Keratinocyte (primary cell): ENCODE data around the gene HMGCS2. TPM values are rescaled to one million over a fixed set of nuclear protein-coding genes. Genes with fewer than 3 reads are reported as not detected.

Experiments used
- DNase-seq: peaks from one replicate; pipeline ENCODE4 v3.0.0-alpha.2; 2011; ENCODE audit warnings: low read depth, missing footprints, low spot score
- FAIRE-seq: peaks from 2 replicates; lab custom pipeline; 2011; peaks lifted over from hg19 to GRCh38; lab: Jason Lieb, UNC
- H2AFZ ChIP-seq: 2 replicates; pipeline ENCODE4 v1.6.0; 2012; ENCODE audit warnings: low read length, control low read depth, inconsistent platforms; ENCODE audit not compliant: control insufficient read depth
- H3K27ac ChIP-seq: 2 replicates; pipeline ENCODE4 v1.5.1; 2011; ENCODE audit warnings: low read length; ENCODE audit not compliant: control insufficient read depth, insufficient read depth
- H3K27me3 ChIP-seq: 3 replicates; pipeline ENCODE4 v1.6.0; 2011; ENCODE audit warnings: low read length; ENCODE audit not compliant: control insufficient read depth, insufficient read depth; ENCODE audit errors: extremely low read depth
- H3K36me3 ChIP-seq, 2 experiments: 2 replicates in 1 of 2; 3 replicates in 1 of 2; pipeline ENCODE4 v1.5.1; 2011; ENCODE audit warnings: low read length in 2 of 2, mild to moderate bottlenecking in 1 of 2; ENCODE audit not compliant: control insufficient read depth in 2 of 2, insufficient read depth in 2 of 2; ENCODE audit errors: extremely low read depth in 1 of 2
- H3K4me1 ChIP-seq: 3 replicates; pipeline ENCODE4 v1.5.1; 2011; ENCODE audit warnings: low read length; ENCODE audit not compliant: control insufficient read depth, insufficient read depth; ENCODE audit errors: extremely low read depth
- H3K4me2 ChIP-seq: 3 replicates; pipeline ENCODE4 v1.6.0; 2011; ENCODE audit warnings: low read depth, low read length; ENCODE audit not compliant: control insufficient read depth, insufficient read depth; ENCODE audit errors: extremely low read depth
- H3K4me3 ChIP-seq, 3 experiments: fragments of 200-600 bp in 1 of 3; sonication (generic) in 1 of 3; 2 replicates in 2 of 3; 3 replicates in 1 of 3; pipeline ENCODE4 v1.5.1; 2011 to 2016; ENCODE audit warnings: low read length in 3 of 3, mild to moderate bottlenecking in 3 of 3, control low read depth in 2 of 3, inconsistent platforms in 1 of 3, low read depth in 1 of 3, mixed read lengths in 1 of 3, mixed run types in 1 of 3, moderate library complexity in 1 of 3; ENCODE audit not compliant: control insufficient read depth in 2 of 3, insufficient read depth in 2 of 3; ENCODE audit errors: extremely low read depth in 1 of 3
- H3K79me2 ChIP-seq: 2 replicates; pipeline ENCODE4 v1.6.0; 2012; ENCODE audit warnings: low read length; ENCODE audit not compliant: control insufficient read depth, insufficient read depth
- H3K9ac ChIP-seq: 3 replicates; pipeline ENCODE4 v1.6.0; 2011; ENCODE audit warnings: low read length; ENCODE audit not compliant: control insufficient read depth, insufficient read depth; ENCODE audit errors: extremely low read depth
- H3K9me1 ChIP-seq: 3 replicates; pipeline ENCODE4 v1.6.0; 2011; ENCODE audit warnings: low read length; ENCODE audit not compliant: control insufficient read depth, insufficient read depth; ENCODE audit errors: extremely low read depth
- H3K9me3 ChIP-seq: 2 replicates; pipeline ENCODE4 v1.5.1; 2012; ENCODE audit warnings: low read depth, low read length; ENCODE audit not compliant: control insufficient read depth
- H4K20me1 ChIP-seq: 3 replicates; pipeline ENCODE4 v1.6.0; 2011; ENCODE audit warnings: low read length; ENCODE audit not compliant: control insufficient read depth, insufficient read depth; ENCODE audit errors: extremely low read depth
- CTCF ChIP-seq, 3 experiments: IDR thresholded peaks in 1 of 3; conservative IDR thresholded peaks in 1 of 3; optimal IDR thresholded peaks in 1 of 3; 2 replicates in 2 of 3; 3 replicates in 1 of 3; pipeline versions ENCODE3 to v1.5.1; 2011; ENCODE audit warnings: low read length in 3 of 3, mild to moderate bottlenecking in 3 of 3, moderate library complexity in 2 of 3, control low read depth in 1 of 3, inconsistent platforms in 1 of 3; ENCODE audit not compliant: insufficient read depth in 2 of 3; ENCODE audit errors: extremely low read depth in 1 of 3
- EZH2 ChIP-seq: IDR thresholded peaks from one replicate; pipeline ENCODE4 v1.6.1; 2012; ENCODE audit warnings: inconsistent platforms, mild to moderate bottlenecking, low read length, moderate library complexity
- dilution Hi-C: fragments of 300-500 bp; cut with MboI; formaldehyde crosslinking; loops from one replicate; pipeline ENCODE4 v1.7.0; 2020; ENCODE audit warnings: low sequenced_read_pairs; ENCODE audit not compliant: extremely low pct_ligation_motif_present
- polyA plus RNA-seq, 5 experiments: library from polyadenylated mRNA; depleted of rRNA in 3 of 5; stranded (reverse) in 3 of 5; stranded (forward) in 1 of 5; unstranded in 1 of 5; fragments of >200 nt; gene quantifications; 1 replicate in 1 of 5; 2 replicates in 3 of 5; 3 replicates in 1 of 5; pipeline versions ENCODE4 v1.2.1 to v1.2.3, GENCODE V29; 2011 to 2012; ENCODE audit warnings: missing spikeins in 2 of 5, low read depth in 1 of 5, low replicate concordance in 1 of 5

HMGCS2 gene
- polyA plus RNA-seq, 1 donor (not counting 4 experiments of a cell fraction or from before 2014, with no cell fraction given): not detected

GRCh38 chr1:119773711-119774241 lies 5.1 kb upstream of the HMGCS2 start:
- no peak overlapping the region for H2AFZ ChIP-seq
- H3K27ac ChIP-seq: no peak overlapping the region
- no peaks in the 10 kb centered on the region for H3K36me3 ChIP-seq
- H3K4me2 ChIP-seq: no peak overlapping the region
- H3K4me3 ChIP-seq: no peak overlapping the region
- H3K9me1 ChIP-seq: no peaks in the 10 kb centered on the region
- no peaks in the 10 kb centered on the region for H4K20me1 ChIP-seq
- FAIRE-seq: peak; percentile 63
- peaks cover 7% of the 10 kb centered on the region for H3K4me1 ChIP-seq
- no peak overlapping the region for H3K9ac ChIP-seq
- no peak for DNase-seq
- no peaks in the 10 kb centered on the region for H3K9me3 ChIP-seq
- no peaks in the 10 kb centered on the region for H3K79me2 ChIP-seq
- no peaks in the 10 kb centered on the region for H3K27me3 ChIP-seq
- dilution Hi-C loops: no loop called here
- TF ChIP-seq CTCF (optimal IDR thresholded peaks at IDR 0.05 in 1 of 3, IDR thresholded peaks at IDR 0.05 in 1 of 3, conservative IDR thresholded peaks at IDR 0.05 in 1 of 3; ENCODE audit: extremely low read depth in 1 of 3, insufficient read depth in 2 of 3, low read length in 3 of 3) (no peak), EZH2 (no peak)

- H3K4me3 ChIP-seq: no peak overlapping the region
- H3K27ac ChIP-seq: no peak overlapping the region
- no peaks in the 10 kb centered on the region for H3K9me1 ChIP-seq
- H2AFZ ChIP-seq: no peak overlapping the region
- H3K36me3 ChIP-seq: no peaks in the 10 kb centered on the region
- H3K9me3 ChIP-seq: no peaks in the 10 kb centered on the region
- no peaks in the 10 kb centered on the region for H3K79me2 ChIP-seq
- H3K4me2 ChIP-seq: no peak overlapping the region
- no peak for DNase-seq
- TF ChIP-seq EZH2 (no peak), CTCF (optimal IDR thresholded peaks at IDR 0.05 in 1 of 3, IDR thresholded peaks at IDR 0.05 in 1 of 3, conservative IDR thresholded peaks at IDR 0.05 in 1 of 3; ENCODE audit: extremely low read depth in 1 of 3, insufficient read depth in 2 of 3, low read length in 3 of 3) (no peak)
- no peak overlapping the region for H3K9ac ChIP-seq
- FAIRE-seq: no peak
- dilution Hi-C loops: no loop called here
- H4K20me1 ChIP-seq: no peaks in the 10 kb centered on the region
- H3K27me3 ChIP-seq: no peaks in the 10 kb centered on the region
- peaks cover 7% of the 10 kb centered on the region for H3K4me1 ChIP-seq
These were observed 3.6 kb upstream of the HMGCS2 start for GRCh38 chr1:119772298-119772697.
